ENCODE measurements around the gene AK2.

AK2 gene

GRCh38 chr1:33024430-33025179 is 12.1 kb downstream of the AK2 start:
- DNase-seq (ENCODE audit: low read depth in 2 of 2) = peak; percentile 46 to 62

GRCh38 chr1:33022650-33023200 is 14.0 kb downstream of the AK2 start:
- DNase-seq (ENCODE audit: low read depth in 2 of 2) = no peak

- no peak for DNase-seq (ENCODE audit: low read depth in 2 of 2)
Observed at GRCh38 chr1:33021567-33022431, 14.9 kb downstream of the AK2 start.

GRCh38 chr1:33018112-33018511 is 18.6 kb downstream of the AK2 start:
- DNase-seq (ENCODE audit: low read depth in 2 of 2) = no peak

DNA sequence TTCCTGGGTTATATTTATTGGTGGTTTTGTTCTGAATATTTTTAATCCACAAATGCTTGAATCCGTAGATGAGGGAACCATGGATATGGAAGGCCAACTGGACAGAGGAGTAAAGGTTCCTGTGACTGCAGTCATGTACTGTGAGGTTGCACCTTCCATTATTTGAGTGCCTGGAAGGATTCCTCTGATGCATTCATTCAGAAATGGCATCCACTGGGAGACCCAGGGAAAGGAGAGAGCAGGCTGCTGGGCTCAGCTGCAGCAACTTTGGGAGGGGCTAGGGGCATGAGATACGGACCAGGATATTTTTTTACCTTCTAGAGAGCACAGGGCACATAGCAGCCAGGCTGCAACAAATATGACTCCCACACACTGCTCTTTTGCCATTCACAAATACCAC is 19.5 kb downstream of the AK2 start:
- DNase-seq (ENCODE audit: low read depth in 2 of 2) = no peak

DNA sequence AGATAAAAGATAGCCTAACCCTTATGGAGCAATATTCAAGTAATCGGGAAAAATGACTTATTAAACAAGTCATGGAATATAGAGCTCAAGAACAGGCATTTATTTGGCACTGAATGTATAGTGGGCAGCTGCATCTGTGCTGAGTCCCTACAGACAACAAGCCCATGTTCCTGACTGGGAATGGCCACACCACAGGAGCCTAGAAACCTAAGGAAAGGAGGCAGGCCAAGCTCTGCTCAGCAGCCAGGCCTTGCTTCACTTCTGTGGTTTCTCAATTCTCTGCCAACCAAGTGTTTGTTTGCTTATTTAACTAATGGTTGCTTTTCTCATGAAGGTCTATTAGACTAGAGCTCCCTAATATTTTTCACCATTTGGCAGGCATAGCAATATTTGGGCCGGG is 21.5 kb downstream of the AK2 start:
- no peak for DNase-seq (ENCODE audit: low read depth in 2 of 2)

GRCh38 chr1:33014464-33015163 is 22.1 kb downstream of the AK2 start:
- no peak for DNase-seq (ENCODE audit: low read depth in 2 of 2)

- no peak for DNase-seq (ENCODE audit: low read depth in 2 of 2)
Observed at GRCh38 chr1:33013791-33014190, 22.9 kb downstream of the AK2 start.

DNA sequence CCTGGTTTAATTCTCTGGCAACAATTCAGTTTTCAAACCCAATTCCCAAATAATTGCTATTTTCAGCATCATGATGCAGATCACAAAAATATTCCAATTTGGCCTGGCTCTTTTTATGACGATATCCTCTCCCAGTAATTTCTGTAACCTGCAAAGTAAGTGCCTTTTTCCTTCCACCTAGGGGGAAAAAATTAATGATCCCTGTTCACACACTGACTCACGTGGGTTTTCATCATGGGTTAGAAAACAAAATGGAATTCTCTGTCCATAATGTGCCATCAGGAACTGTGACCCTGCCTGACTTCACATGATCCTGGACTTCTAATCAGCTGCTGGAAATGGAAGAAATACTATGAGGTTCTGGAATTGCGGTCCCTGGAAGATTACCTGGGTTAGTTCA is 24.5 kb downstream of the AK2 start:
- DNase-seq (ENCODE audit: low read depth in 2 of 2) = no peak

DNA sequence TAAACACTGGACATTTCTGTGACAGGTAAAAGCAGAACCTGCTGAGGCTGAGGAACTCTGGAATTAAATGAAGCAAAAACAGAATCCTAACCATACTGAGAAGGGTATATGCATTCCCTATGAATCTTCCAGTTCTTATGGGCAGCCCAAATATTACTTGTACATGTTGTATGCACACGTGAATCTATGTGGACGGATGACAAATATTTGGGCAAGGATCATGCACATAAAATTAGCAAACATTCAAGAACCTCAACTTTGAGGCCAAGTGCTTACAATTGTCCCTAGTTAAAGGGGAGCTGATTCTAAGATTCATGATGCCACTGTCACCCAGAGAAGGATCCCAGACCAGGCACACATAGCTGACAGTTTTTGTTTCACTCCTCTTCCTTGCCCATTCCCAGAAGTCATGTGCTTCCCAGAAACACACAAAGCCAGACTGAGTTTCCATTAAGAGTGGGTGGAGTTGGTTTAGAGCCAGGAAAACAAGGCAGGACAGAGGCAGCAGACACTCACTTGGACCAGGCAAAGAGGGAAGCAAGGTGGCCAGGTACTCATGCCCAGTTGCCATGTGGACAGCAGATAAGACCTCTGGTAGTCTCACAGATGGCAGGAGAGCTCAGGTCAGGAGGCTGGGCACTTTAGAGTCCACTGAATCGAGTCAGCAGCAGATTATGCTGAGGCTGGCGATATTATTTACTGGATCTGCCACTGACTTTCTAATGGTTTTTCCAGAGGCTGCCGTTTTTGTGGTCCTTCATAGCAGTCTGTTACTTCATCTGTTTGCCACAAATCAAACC is 25.6 kb downstream of the AK2 start:
- DNase-seq (ENCODE audit: low read depth in 2 of 2) = no peak

DNA sequence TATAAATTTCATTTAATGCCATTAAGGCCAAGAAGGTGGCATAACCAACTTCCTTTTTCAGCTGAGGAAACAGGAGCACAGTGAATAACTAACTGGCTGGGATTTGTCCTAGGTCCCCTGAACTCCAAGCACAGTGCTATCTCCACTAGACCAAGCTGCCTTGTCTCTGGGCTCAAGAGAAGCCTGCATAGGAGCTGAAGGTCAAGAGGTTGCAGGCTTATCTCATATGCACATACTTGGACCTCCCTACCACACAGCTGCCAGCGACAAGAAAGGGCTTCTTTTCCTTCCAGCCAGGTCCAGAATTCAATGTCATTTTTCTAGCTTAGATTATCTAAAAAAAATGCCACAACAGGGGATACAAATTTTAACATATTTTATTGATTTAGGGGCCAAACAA is 27.1 kb downstream of the AK2 start:
- no peak for DNase-seq (ENCODE audit: low read depth in 2 of 2)

- DNase-seq (ENCODE audit: low read depth in 2 of 2) = no peak
Observed at GRCh38 chr1:33008051-33008914, 28.4 kb downstream of the AK2 start.

DNA sequence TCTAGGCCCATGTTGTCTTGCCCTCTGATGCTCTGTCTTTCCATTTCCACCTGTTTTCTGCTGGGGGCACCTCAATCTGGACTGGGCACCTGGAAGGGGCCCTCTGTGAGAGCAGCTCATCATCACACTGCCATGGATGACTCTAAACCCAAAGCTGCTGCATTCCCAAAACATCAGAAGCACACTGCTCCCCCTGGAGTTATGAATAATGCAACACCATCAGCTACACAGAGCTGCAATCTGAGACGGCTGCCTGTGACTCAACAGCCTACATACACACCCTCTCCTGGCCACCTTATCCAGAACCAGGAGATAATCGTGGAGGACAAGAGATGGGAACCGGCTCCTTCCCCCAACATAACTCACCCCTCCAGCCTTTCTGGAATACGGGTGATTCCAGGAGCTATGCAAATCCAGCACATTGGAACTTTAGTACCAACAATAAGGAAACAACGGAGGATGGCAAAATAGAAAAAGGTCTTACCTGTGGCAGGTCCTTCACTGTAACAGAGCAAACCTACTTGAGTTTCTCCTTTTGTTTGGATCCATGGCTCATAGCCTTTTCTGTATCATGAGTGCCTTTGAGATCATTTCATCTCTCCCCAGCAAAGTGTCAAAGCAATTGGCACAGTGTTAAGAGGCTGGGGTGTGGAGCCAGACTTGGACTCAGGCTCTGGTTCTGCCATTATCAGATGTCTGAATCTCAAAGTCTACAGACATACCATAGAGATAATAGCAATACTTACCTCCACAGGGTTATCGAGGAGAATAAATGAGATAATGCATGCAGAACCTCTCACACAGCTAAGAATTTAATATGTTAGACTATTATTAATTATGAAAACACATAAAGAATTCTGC is 29.3 kb downstream of the AK2 start:
- DNase-seq (ENCODE audit: low read depth in 2 of 2) = no peak

GRCh38 chr1:33005838-33006421 is 30.8 kb downstream of the AK2 start:
- no peak for DNase-seq (ENCODE audit: low read depth in 2 of 2)

- no peak for DNase-seq (ENCODE audit: low read depth in 2 of 2)
Observed at GRCh38 chr1:33005117-33005837, 31.4 kb downstream of the AK2 start.

DNA sequence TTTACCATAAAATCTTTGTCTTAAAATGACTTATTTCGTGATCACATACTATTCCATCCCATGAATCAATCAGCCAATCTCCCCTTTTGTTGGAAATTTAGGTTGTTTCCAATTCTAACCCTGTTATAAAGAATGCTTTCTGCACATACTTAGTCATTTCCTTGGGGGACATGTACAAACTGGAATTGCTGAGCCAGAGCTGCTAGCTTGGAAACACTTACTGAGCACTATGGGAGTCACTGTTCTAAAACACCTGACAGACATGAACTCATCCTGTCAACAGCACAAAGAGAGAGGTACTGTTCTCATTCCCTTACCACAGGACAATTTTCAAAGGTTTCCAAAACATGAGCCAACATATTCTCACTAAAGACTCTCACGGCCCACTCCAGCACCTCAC is 32.1 kb downstream of the AK2 start:
- no peak for DNase-seq (ENCODE audit: low read depth in 2 of 2)

DNA sequence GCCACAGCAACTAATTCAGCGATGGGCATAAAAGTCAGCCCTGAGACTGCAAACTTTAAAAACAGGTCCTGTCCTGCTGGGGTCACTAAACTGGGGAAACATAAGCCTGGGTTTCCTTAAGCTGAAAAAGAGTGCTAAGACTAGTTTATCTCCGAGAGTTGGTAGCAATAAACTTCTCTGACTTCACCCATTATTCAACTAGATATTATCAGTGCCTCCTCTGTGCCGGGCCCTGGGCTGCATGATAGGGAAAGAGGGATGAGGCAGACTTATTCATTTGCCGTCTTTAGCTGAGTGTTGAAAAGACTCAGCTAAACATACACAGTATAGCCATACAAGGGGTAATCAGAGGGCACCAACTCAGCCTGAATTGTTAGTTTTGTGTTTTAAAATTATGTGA is 33.0 kb downstream of the AK2 start:
- DNase-seq (ENCODE audit: low read depth in 2 of 2) = no peak

GRCh38 chr1:33002006-33002405 is 34.7 kb downstream of the AK2 start:
- no peak for DNase-seq (ENCODE audit: low read depth in 2 of 2)
